ENCODE measurements around the gene TPRX1. TPM values are rescaled to one million over a fixed set of nuclear protein-coding genes. Genes with fewer than 3 reads are reported as not detected.
"Not testable (repeated sequence)": the region's sequence is repeated elsewhere in the genome, so short reads cannot be mapped to it uniquely, and the experiment has no call there.

Gene TPRX1
- total and polyA plus RNA-seq, 2 of the 4 experiments (the other 2 are of a cell fraction): not detected

DNA sequence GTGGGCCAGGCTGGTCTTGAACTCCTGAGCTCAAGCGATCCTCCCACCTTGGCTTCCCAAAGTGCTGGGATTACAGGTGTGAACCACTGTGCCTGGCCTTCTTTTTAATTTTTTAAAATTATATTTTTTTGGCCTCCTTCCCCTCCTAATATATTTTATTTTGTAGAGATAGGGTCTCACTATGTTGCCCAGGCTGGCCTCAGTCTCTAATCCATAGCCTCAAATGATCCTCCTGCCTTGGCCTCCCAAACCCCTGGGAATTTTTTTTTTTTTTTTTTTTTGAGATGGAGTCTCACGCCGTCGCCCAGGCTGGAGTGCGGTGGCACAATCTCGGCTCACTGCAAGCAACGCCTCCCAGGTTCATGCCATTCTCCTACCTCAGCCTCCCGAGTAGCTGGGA lies 11.9 kb upstream of the TPRX1 start:
- dilution Hi-C loops (cut with HindIII; ENCODE audit: low sequenced_read_pairs, unreplicated experiment); H3K4me3 ChIP-seq (ENCODE audit: insufficient read depth, low read depth, low read length); H2AK9ac ChIP-seq (replicated peaks; ENCODE audit: low read depth, low read length, poor library complexity); DNase-seq; H3K23ac ChIP-seq (ENCODE audit: low read depth, low read length); H3K27ac ChIP-seq (ENCODE audit: insufficient read depth, low read length); H4K8ac ChIP-seq (ENCODE audit: low read depth in 2 of 2, low read length in 2 of 2); CTCF ChIA-PET; H4K20me1 ChIP-seq (ENCODE audit: insufficient read depth, low read length); H3K14ac ChIP-seq (replicated peaks; ENCODE audit: low read depth, low read length); H3K9me1 ChIP-seq (ENCODE audit: insufficient read depth, low read length); H3K36me3 ChIP-seq (ENCODE audit: control insufficient read depth, insufficient read depth, low read length); H4K5ac ChIP-seq (ENCODE audit: low read depth, low read length); H2BK15ac ChIP-seq (ENCODE audit: low read depth, low read length); BruUV-seq (replicated peaks); H3K79me1 ChIP-seq (ENCODE audit: low read depth in 1 of 2, low read length in 2 of 2); POLR2A ChIA-PET (ENCODE audit: unreplicated experiment); H2BK120ac ChIP-seq (ENCODE audit: low read depth, low read length); H3K4me1 ChIP-seq (ENCODE audit: control insufficient read depth, insufficient read depth, low read length); in situ Hi-C loops (cut with MboI; ENCODE audit: low sequenced_read_pairs); H3K4me2 ChIP-seq (ENCODE audit: low read depth, low read length); H3K9ac ChIP-seq (ENCODE audit: low read depth, low read length); H3K9me3 ChIP-seq (ENCODE audit: control insufficient read depth, insufficient read depth, low read length); intact Hi-C loops (cut with micrococcal nuclease); H2AK5ac ChIP-seq (ENCODE audit: low read depth, low read length); H2BK20ac ChIP-seq (ENCODE audit: low read depth, low read length); ATAC-seq (ENCODE audit: low read depth); H3K4ac ChIP-seq (ENCODE audit: low read depth, low read length); H3K56ac ChIP-seq (ENCODE audit: extremely low read depth, insufficient read depth, low read length); H2AFZ ChIP-seq (replicated peaks; ENCODE audit: low read length, poor library complexity); H3K18ac ChIP-seq (ENCODE audit: low read depth, low read length); H2BK5ac ChIP-seq (ENCODE audit: low read depth, low read length, poor library complexity, severe bottlenecking); H4K91ac ChIP-seq (ENCODE audit: insufficient read depth, low read depth, low read length): not testable (repeated sequence)
- WGBS, 2 experiments (ENCODE audit: extremely low coverage in 2 of 2, insufficient read length in 1 of 2): no CpG with 5 or more reads among the region's 8 CpGs
- H3K27me3 ChIP-seq (ENCODE audit: control insufficient read depth, insufficient read depth, low read length): peaks cover 24% of the 10 kb centered on the region

All from IMR-90 (cell line).